RCC 7860 (cell line): ENCODE results near the gene DTD1.
"Not testable (repeated sequence)": the region's sequence is repeated elsewhere in the genome, so short reads cannot be mapped to it uniquely, and the experiment has no call there.

Source experiments
- DNase-seq: peaks from one replicate; pipeline ENCODE4 v3.0.0-alpha.2; 2015; ENCODE audit warnings: low spot score
- FAIRE-seq: peaks from 2 replicates; lab custom pipeline; 2012; peaks lifted over from hg19 to GRCh38; lab: Jason Lieb, UNC

Gene DTD1

GRCh38 chr20:18737140-18737539, 149.3 kb downstream of the DTD1 start:
- no peak for FAIRE-seq

GRCh38 chr20:18738055-18738454, 150.2 kb downstream of the DTD1 start:
- no peak for FAIRE-seq
- DNase-seq, result no peak

More at GRCh38 chr20:18737140-18737539, 149.3 kb downstream of the DTD1 start:
- no peak for DNase-seq

DNA sequence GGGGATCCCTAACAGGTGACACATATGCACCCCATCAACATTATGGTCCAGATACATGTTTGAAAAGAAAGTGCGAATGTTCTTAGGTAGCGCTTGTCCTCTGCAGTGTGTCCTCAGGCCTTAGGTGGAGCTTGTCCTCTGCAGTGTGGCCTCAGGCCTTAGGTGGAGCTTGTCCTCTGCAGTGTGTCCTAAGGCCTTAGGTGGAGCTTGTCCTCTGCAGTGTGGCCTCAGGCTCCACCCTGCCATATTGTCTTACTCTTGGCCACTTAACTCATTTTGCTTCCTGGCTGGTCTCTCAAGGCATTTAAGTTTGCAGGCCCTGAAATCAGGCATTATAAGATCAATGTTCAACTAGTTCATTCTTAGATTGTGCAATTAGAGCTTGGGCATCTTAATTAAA, 151.0 kb downstream of the DTD1 start:
- FAIRE-seq (no peak), DNase-seq (no peak)

GRCh38 chr20:18739751-18740166, 151.9 kb downstream of the DTD1 start:
- no peak for FAIRE-seq
- DNase-seq, result no peak

GRCh38 chr20:18740726-18741125, 152.9 kb downstream of the DTD1 start:
- DNase-seq, result no peak
- no peak for FAIRE-seq

DNA sequence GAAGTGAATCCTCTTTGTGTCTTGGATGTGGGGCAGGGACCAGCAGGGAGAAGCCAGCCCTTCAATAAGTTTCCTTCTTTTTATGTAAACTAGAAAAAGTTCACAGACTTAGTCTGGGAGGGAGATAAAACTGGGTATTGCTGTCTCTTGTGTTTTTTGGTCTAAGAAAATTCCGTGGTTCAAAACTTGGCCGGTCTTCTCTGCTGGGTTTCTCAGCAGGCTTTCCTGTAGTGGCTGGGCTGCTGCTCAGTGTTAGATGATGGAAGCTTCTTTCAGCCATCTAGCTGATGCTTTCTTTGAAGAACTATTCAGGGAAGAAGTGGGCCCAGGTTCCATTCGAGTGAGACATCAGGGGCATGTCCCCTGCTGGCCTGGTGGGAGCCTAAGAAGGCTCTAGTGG, 155.0 kb downstream of the DTD1 start:
- no peak for FAIRE-seq
- no peak for DNase-seq

GRCh38 chr20:18743665-18744440, 156.0 kb downstream of the DTD1 start:
- DNase-seq, result no peak
- no peak for FAIRE-seq

DNA sequence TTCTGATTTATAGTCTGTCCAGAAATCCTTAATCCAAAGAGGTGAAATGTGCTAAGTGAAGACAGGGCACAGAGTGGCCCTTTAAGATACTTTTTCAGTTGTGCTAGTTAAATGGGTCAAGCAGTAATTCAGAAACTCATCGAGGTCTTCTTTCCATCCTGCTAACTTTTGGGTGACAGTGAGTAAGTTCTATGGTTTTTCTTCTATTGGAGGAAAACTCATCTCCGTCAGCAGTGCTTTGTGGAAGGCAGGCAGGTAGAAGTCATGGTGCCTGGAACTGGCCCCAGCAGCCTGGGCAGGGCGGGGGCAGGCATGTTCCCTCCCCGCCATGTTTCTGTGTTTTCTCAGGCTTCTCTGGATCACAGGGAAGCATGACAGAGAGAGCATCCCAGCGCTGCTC, 159.2 kb downstream of the DTD1 start:
- no peak for FAIRE-seq
- no peak for DNase-seq

GRCh38 chr20:18748987-18749386, 161.1 kb downstream of the DTD1 start:
- no peak for FAIRE-seq
- no peak for DNase-seq

GRCh38 chr20:18749528-18749927, 161.7 kb downstream of the DTD1 start:
- FAIRE-seq (no peak), DNase-seq (no peak)

- FAIRE-seq (no peak), DNase-seq (no peak)
Measured at GRCh38 chr20:18750735-18751134, 162.9 kb downstream of the DTD1 start.

DNA sequence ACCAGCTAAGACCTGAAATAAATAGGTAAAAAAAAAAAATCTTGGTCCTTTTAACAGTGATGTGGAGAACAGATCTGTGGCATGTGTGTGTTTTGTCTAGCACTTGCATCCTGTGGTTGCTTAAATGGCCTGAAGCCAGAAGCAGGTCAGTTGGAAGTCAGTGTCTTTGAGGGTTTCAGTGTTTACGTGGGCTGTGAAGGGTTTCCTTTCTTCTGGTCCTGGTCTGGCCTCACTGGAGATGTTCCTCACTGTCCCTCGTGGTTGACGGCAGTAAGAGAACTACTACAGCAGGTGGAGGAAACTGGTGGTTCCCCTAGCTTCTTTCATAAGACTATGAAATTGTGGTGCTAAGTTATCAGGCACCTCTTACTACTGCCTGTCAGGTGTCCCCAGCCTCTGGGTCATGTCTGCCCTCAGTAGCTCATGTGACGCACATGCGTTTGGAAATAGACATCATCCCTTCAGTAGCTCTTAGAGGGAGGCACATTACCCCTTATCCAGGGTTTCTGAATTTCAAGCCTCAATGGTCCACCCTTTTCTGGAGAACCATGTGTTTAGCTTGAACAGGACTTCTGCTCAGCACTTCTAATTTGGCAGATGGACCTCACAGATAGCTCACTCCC, 166.3 kb downstream of the DTD1 start:
- DNase-seq (no peak), FAIRE-seq (no peak)

DNA sequence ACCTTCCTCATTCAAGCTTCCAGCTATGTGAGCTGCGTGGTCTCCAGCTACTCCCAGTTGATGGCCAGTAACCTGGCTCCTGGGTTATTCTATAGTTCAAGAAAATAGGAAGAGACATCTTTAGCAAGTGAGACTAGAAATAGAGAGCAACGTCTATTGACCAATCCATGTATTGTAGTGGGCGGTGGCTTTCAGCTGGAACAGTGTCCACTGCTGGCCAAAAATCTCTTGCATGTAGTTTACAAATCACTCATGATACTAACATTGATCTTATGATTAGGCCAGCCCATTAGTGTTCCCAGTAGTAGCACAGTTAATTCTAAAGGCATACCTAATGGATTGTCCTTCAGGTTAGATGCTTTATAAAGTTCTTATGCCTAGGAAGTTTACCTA, 166.8 kb downstream of the DTD1 start:
- DNase-seq (no peak), FAIRE-seq (no peak)

- DNase-seq, FAIRE-seq: not testable (repeated sequence)
Measured at GRCh38 chr20:18760852-18761251, 173.0 kb downstream of the DTD1 start.

DNA sequence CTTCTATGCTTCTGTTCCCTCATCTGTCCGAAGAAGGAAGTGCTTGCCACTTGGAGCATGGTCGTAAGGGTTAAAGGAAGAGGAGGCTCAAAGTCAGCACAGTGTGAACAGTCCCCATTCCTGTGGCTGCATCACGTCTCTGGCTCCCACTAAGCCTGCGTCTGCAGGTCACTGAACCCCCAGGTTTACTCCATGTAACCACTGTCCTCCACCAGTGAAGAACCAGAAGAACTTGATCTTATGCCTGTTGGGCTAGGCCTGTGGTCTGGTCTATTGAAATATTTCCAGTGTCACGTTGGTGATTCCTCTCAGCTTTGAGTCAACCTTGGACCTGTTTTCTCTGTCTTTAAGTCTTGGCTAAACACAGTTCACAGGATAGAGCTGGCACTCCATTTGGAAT, 179.8 kb downstream of the DTD1 start:
- no peak for DNase-seq
- FAIRE-seq, result no peak

- FAIRE-seq (no peak), DNase-seq (no peak)
Measured at GRCh38 chr20:18773566-18773965, 185.7 kb downstream of the DTD1 start.

DNA sequence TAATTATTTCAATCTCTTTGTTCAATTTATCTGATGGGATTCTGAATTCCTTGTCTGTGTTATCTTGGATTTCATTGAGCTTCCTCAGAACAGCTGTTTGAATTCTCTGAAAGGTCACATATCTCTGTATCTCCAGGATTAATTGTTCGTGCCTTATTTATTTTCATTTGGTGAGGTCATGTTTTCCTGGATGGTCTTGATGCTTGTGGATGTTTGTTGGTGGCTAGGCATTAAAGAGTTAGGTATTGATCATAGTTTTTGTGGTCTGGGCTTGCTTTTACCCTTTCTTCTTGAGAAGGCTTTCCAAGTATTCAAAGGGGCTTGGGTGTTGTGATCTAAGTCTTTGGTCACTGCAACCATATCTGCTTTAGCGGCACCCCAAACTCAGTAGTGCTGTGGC, 186.4 kb downstream of the DTD1 start:
- no peak for FAIRE-seq
- DNase-seq, result no peak

- FAIRE-seq (no peak), DNase-seq (no peak)
Measured at GRCh38 chr20:18775633-18776032, 187.8 kb downstream of the DTD1 start.

DNA sequence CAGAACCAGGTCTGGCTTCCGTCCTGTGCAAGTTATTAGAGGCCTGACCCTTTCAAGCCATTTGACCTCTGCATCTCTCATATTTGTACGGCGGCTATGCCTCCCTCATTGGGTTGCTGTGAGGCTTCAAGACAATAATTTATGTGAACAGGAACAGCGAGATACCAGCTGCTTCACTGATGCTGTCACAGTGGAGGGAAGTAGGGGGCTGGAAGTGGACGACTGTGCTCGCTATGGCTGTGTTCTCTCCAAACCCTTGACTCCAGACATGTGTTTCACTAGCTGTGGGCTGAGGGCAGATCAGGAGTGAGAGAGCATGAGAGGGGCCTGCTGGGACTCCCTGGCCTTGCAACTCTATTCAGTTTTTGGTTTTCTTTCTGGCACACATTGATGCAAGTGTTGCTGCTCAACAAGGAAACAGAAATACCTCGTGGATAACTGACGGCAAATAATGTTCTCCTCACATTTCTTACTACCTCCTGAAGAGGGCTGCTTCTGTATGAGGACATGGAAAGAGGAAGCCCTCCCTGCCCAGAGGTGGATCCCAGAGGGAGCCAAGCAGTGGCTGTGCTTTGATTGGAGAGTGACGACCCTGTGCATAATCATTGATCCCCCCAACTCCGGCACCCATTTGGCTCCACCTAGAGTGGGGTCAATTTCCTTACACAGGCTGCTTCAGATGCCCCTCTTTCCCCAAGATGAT, 191.0 kb downstream of the DTD1 start:
- DNase-seq, result no peak
- FAIRE-seq, result no peak

DNA sequence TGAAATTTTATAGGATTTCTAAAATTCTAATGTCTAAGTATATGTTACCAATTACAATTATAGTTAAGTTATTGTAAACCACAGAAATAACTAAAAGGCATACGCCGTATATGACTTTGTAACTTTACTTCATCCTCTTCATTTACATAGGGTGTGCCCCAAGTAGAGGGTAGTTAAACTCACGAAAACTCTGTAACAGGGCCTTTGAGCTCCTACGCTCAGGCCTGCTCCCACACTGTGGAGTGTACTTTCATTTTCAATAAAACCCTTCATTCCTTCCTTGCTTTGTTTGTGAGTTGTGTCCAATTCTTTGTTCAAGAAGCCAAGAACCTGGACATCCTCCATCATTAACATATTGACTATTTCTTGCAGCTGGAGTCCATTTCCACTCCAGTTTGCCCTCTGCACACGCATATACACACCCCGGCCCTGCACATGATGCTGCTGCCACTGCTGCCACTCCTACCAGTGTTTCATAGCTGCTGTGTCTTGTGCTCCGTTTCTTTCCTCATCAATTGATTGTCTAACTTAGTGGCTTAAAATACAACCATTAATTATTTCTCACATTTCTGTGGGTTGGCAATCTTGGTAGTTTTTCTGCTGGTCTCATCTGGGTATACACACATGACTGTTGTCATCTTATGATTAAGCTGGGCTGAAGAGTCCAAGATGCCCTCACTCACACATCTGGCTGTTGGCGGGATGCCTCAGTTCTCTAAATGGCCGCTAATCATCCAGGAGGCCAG, 192.7 kb downstream of the DTD1 start:
- no peak for DNase-seq
- FAIRE-seq, result no peak

- FAIRE-seq (no peak), DNase-seq (no peak)
Measured at GRCh38 chr20:18781509-18781908, 193.7 kb downstream of the DTD1 start.
